HG02943 (cell line): ENCODE data around the gene CPLX1.
"Not testable (repeated sequence)": the region's sequence is repeated elsewhere in the genome, so short reads cannot be mapped to it uniquely, and the experiment has no call there.

Source experiments
- ATAC-seq: cut with Tn5 transposase; IDR thresholded peaks from one replicate; pipeline ENCODE4 v1.9.1; 2021; ENCODE audit warnings: mild to moderate bottlenecking, low read depth, moderate library complexity; ENCODE audit not compliant: unreplicated experiment

The CPLX1 gene

DNA sequence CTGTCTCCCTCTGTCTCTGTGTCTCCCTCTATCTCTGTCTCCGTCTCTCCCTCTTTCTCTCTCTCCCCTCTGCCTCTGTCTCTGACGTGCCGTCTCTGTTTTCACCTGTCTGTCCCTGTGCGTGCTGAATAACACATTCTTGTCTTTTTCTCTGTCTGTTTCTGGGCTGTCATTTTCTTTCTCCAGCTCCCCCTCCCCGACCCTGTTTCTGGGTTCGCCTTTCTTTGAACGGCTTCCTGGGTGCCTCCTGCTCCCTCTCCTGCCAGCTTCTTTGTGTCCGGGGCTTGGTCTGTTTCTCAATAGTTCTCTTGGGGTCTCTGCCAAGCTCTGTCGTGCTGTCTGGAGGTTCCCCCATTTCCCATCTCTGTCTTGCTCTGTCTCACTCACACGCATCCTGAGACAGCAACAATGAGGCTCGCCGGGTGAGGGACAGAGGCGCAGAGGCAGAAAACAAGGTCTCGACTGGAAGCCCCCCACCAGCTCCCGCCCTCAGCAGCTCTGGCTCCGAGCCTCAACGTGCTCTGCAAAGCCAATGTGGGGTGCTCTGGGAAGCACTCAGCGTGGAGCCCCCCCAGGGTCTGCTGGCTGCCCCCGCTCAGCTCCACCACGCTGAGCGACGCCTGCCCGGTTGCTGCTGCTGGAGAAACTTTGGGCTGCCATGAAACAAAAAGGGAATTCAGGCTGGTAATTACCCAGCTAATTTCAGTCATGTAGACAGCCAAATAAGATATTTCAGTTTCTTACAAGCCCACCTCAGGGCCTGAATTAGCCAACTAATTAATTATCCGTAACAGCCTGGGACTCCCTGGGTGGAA, 3.4 kb downstream of the CPLX1 start:
- ATAC-seq, result no peak

GRCh38 chr4:821631-822030, 4.3 kb downstream of the CPLX1 start:
- no peak for ATAC-seq

DNA sequence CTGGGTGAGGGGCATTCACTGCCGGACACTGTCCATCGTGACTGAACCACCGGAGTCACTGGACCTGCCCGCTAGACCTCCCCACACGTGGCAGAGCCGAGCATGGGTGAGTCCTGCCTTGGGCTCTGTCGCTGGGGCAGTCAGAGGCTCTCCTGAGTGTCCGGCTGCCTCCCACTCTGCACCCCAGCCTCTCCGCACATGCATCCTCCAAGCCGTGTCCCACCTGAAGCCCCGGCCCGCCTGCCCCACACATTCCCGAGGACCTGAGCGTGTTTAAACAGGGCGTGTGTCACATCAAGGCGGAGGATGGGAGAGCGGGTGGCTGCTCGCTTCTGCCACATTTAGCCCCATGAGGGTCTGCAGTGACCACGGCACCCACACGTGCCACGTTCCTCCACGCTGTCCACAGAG, 4.7 kb downstream of the CPLX1 start:
- no peak for ATAC-seq

DNA sequence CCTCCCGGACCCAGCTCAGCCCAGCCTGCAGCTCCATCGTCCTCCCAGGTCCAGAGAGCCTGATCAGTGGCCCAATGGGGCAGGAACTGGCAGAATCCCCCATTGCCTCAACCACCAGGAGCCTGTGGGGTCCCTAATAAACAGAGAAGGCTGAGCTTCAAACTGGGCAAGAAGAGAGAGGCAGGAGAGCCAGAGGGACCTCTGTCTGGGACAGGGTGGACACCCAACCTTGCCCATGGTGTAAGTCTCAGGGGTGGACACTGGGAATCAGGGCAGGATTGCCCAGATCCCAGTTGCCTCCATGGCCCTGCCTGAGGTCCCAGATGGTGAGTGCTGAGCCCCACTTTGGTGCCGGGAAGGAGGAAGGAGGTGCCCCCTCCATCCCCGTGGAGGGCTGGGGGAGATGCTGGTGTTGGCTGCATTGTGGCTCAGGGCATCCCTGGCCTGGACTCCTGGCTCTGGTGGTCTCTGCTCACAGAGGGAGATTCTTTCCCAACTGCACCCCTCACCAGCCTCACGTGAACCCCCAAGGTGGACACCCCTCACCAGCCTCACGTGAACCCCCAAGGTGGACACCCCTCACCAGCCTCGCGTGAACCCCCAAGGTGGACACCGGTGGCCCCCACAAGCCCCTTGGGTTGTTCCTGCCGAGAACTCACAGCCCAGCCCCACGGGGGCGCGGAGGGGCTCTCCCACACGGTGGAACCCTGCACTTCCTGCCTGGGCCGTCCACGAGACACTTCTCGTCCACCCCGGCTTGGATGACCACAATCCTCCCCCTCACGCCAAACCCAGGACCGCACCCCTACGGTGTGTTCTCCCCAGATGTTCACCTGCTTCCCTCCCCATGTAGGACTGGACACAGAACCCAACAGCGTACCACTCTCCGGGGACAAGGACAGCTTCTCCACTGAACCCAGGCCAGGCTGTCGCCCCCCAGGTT, 5.4 kb downstream of the CPLX1 start:
- ATAC-seq, result no peak

- no peak for ATAC-seq
Measured at GRCh38 chr4:819401-820229, 6.3 kb downstream of the CPLX1 start.

DNA sequence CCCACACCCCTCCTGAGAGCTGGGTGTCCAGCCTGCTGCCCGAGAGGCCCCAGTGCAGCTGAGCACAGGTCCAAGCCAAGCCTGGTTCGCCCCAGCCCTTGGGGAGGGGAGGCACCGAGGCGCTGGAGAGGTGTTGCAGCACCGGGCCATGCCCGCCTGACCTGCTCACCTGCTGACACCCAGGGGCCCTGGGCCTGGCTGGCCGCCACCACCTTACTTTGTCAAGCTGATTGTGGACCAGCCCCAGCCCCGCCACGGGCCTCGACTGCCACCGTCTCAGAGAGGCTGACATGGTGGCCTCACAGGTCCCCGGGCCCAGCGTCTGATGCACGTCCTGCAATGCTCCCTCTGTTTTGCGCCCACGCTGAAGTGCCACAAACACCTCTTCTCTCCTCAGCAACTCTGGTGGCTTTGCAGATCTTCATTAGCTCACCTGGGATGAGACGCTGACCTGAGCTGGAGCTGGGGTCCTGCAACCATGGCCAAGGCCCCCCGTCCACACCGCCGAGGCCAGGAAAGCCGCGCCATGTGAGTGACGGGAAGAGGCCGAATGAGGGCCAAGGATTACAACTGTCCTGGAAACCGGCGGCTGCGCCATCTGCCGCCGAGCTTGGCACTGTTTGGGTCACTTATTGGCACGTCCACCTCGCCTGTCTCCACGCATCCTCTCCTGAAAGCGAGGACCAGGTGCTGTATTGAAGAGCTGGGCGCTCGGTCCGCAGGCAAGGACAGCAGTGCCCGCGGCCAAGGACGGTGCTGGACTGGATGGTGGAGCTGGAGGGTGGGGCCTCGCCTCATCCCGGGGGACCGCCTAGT, 7.6 kb downstream of the CPLX1 start:
- no peak for ATAC-seq

GRCh38 chr4:815464-816146, 10.3 kb downstream of the CPLX1 start:
- ATAC-seq, result no peak

GRCh38 chr4:814312-814850, 11.5 kb downstream of the CPLX1 start:
- ATAC-seq, result no peak

GRCh38 chr4:813900-814299, 12.0 kb downstream of the CPLX1 start:
- ATAC-seq, result no peak

DNA sequence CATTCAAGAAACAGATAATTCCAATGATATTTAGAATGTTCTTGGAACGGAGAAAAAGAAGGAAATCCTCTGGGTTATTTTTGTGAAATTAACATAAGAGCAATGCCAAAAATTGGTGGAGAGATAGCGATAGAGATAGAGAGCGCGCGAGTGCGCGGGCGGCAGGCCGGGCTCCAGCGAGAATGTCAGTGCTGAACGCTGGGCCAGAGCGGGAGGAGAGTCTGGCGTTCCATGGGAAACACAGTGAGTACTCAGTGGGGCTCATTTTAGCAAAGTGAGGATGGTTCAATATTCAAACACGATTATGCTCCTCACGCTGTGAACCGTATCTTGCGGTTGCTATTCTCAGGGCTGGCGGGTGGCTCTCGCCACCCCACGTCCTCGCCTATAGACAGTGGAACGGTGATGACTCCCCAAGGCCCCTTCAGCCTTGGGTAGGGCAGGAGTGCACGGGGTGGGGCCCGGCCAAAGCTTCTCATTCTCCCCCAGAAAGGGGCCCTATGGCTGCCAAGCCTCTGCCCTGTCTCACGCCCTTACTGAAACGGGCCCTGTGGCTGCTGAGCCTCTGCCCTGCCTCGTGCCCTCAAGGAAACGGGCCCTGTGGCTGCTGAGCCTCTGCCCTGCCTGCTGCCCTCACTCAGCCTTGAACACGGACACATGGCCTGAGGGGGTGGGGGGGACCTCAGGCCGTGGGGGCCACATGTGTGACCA, 16.9 kb downstream of the CPLX1 start:
- no peak for ATAC-seq

DNA sequence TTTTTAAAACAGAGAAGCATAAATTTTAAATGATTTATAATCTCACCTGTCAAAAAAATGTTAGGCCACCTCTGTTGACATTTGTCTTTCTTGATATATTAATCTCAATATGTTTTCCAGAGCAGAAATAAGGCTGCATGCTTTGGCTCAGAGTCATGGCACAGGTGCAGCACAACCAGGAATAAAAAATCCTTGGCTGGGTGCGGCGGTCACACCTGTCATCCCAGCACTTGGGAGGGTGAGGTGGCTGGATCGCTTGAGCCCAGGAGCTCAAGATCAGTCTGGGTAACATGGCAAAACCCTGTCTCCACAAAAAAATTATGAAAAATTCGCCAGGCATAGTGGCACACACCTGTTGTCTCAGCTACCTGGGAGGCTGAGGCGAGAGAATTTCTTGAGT, 18.1 kb downstream of the CPLX1 start:
- no peak for ATAC-seq

DNA sequence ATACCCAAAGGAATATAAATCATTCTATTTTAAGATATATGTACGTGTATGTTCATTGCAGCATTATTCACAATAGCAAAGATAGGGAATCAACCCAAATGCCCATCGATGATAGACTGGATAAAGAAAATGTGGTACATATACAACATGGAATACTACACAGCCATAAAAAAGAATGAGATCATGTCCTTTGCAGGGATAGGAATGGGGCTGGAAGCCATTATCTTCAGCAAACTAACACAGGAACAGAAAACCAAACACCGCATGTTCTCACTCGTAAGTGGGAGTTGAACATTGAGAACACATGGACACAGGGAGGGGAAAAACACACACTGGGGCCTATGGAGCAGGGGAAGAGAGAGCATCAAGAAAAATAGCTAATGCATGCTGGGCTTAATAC, 18.9 kb downstream of the CPLX1 start:
- ATAC-seq, result not testable (repeated sequence)

DNA sequence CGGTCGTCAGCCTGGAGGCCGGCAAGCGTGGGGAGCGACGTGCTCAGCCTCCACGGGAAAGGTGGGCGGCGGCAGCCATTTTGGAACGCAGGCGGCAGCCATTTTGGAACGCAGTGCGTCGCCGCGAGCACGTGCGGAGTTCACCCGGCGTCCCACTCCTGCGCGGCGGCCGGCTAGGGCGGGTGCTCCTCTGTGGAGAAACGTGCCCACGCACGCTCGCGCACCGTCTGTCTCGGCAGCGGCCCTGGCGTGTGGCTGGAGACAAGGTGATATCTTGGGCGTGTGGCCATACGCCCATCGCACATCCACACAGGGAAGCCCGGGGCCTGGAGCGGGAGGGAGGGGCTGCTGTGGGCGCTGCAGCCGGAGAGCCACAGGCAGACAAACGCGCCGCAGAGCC, 21.1 kb downstream of the CPLX1 start:
- ATAC-seq, result no peak

DNA sequence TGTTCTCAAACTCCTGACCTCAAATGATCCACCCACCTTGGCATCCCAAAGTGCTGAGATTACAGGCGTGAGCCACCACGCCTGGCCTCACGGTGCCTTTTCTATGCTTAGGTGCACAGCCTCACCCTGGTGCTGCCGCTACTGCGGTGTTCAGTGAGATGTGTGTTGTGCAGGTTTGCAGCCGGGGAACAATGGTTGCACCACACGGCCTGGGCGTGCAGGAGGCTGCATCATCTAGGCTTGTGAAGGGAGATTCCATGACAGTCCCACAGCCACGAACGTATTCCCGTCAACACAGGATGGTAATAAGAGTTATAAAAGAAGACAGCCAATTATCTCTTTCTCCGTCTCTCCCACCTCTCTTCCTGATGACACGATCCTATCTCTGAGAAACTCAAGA, 22.0 kb downstream of the CPLX1 start:
- ATAC-seq, result no peak

DNA sequence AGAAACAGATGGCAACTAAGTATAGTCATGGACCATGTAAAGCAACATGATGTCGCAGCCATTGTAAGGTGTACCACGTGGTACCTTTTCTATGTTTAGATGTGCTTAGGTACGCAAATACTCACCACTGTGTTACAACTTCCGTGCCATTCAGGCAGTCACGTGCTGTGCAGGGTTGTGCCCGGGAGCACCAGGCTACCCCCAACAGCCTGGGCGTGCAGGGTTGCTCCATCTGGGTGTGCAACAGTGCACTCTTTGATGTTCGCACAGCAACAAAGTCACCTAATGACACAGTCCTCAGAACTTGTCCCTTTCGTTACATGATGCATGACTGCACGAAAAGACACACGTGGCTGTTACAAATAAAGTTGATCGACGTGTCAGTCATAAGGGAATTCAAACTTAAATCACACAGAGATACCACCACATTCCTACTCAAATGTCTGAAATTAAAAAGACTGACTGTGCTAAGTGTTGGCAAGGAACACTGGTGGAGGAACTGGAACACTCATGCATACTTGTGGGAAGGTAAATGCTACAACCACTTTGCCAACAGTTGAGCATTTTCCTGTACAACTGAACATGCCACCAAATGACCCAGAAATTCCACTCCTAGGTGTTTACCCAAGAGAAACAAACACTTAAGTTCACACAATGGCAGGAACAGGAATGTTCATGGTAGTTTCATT, 24.3 kb downstream of the CPLX1 start:
- no peak for ATAC-seq

- no peak for ATAC-seq
Measured at GRCh38 chr4:797066-797465, 28.9 kb downstream of the CPLX1 start.

GRCh38 chr4:796206-796605, 29.7 kb downstream of the CPLX1 start:
- ATAC-seq, result no peak

- no peak for ATAC-seq
Measured at GRCh38 chr4:795726-796119, 30.2 kb downstream of the CPLX1 start.
